Tibial nerve (tissue), 4 donors: ENCODE results near the gene FMC1. TPM values are rescaled to one million over a fixed set of nuclear protein-coding genes. Genes with fewer than 3 reads are reported as not detected.
A peak's percentile ranks its signal among the peaks of the same experiment; 100 is the strongest.

ENCODE experiments used
- DNase-seq, 2 donors: peaks; one replicate each; pipeline ENCODE4 v3.0.0-alpha.2; 2019; ENCODE audit warnings: low spot score in 2 of 2
- H3K27ac ChIP-seq, 4 donors: fragments of 200-600 bp; sonication (generic) in 3 of 4; one replicate each; pipeline ENCODE4 v1.5.1; 2017 to 2019; ENCODE audit warnings: mild to moderate bottlenecking in 1 of 4
- H3K27me3 ChIP-seq, 2 donors: fragments of 200-600 bp; sonication (generic) in 1 of 2; one replicate each; pipeline versions ENCODE4 v1.5.1 to v1.6.0; 2017 to 2019
- H3K36me3 ChIP-seq, 3 donors: fragments of 200-600 bp; sonication (generic); one replicate each; pipeline ENCODE4 v1.5.1; 2018 to 2019
- H3K4me1 ChIP-seq, 4 donors: fragments of 200-600 bp; sonication (generic) in 3 of 4; one replicate each; pipeline ENCODE4 v1.5.1; 2017 to 2019
- H3K4me3 ChIP-seq, 4 donors: fragments of 200-600 bp; sonication (generic) in 3 of 4; one replicate each; pipeline ENCODE4 v1.5.1; 2017 to 2019; ENCODE audit warnings: mild to moderate bottlenecking in 1 of 4, moderate library complexity in 1 of 4
- H3K9me3 ChIP-seq, 4 donors: fragments of 200-600 bp; sonication (generic) in 3 of 4; one replicate each; pipeline ENCODE4 v1.5.1; 2017 to 2019
- CTCF ChIP-seq, 5 experiments: fragments of 200-600 bp in 3 of 5; fragments of 450-650 bp in 2 of 5; sonication (generic) in 3 of 5; IDR thresholded peaks; one replicate each; pipeline ENCODE4 v1.5.1; 2016 to 2019; ENCODE audit warnings: antibody characterized with exemption in 5 of 5, mild to moderate bottlenecking in 3 of 5, moderate library complexity in 2 of 5
- EP300 ChIP-seq, 2 donors: sonication (generic); formaldehyde crosslinking; IDR thresholded peaks; one replicate each; pipeline ENCODE4 v1.6.1; 2017; ENCODE audit warnings: antibody characterized with exemption in 2 of 2, mild to moderate bottlenecking in 1 of 2
- POLR2A ChIP-seq, 2 donors: fragments of 450-650 bp; IDR thresholded peaks; one replicate each; pipeline ENCODE4 v1.6.1; 2017; ENCODE audit warnings: antibody characterized with exemption in 2 of 2, mild to moderate bottlenecking in 2 of 2, moderate library complexity in 2 of 2
- WGBS, 2 donors: methylation state at CpG; one replicate each; pipeline ENCODE4 v1.1.5; 2018; 5-methylcytosine and 5-hydroxymethylcytosine counted together
- total RNA-seq, 4 donors: library from RNA; depleted of rRNA; stranded (reverse); fragments of >200 nt; gene quantifications; one replicate each; pipeline ENCODE4 v1.1.0, GENCODE V29; 2016

The FMC1 gene, protein sequence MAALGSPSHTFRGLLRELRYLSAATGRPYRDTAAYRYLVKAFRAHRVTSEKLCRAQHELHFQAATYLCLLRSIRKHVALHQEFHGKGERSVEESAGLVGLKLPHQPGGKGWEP
- total RNA-seq = 1 to 10 TPM; 5.9 to 8.6 (median 7.5) TPM

DNA sequence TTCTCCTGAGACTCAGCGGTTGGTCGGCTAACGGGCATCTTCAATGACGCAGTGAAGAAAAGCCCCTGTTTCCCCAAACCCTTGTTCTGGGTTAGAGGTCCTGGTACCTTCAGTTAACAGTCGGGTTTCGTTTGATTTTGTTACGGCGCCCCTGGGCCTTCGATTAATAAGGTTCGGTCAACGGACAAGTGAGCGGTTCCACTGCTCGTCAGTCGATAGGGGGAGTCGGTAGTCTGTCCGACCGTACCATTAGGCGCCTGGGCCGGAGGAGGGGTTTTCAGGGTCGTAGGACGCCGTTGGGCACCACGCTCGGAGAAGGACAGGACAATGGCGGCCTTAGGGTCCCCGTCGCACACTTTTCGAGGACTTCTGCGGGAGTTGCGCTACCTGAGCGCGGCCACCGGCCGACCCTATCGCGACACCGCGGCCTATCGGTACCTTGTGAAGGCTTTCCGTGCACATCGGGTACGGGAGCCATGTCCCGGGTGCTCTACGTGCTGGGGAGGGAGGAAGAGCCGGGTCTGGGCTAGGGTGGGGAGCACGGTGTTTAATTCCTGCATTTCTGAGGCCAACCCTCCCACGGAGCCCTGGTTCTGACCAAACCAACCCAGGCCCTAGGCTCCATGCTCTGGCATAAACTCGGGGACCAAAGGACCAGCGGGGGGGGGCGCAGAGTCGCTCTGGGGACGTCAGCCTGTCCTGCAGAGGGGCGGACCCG lies at the start of gene FMC1:
Gene FMC1 (plus strand): TSS at position 280 of the 718 bp plus-strand sequence. CDS start 48 bp downstream, at position 328.
- Histone ChIP-seq H3K27ac (peak within 1 kb of the TSS; percentile 98 to 100 (median 100)), H3K4me3 (peak within 1 kb of the TSS; percentile 80 to 94 (median 86)), H3K27me3 (no peaks in the 10 kb centered on the region), H3K9me3 (peaks cover 0 to 9% (median 0%) of the 10 kb centered on the region in 4 donors), H3K4me1 (peaks cover 0 to 17% (median 12%) of the 10 kb centered on the region in 4 donors), H3K36me3 (peaks cover 0 to 10% (median 0%) of the 10 kb centered on the region in 3 donors)
- DNase-seq = peak; percentile 88 to 89
- WGBS, 2 donors = 0 to 1% methylated on average over 50 to 53 of the region's 54 CpGs
- TF ChIP-seq CTCF (IDR thresholded peaks at IDR 0.05) (peak; percentile 37 to 83 (median 55)), EP300 (IDR thresholded peaks at IDR 0.05) (peak in 1 of 2 donors; percentile 96), POLR2A (IDR thresholded peaks at IDR 0.05) (peak; percentile 88 to 92)

DNA sequence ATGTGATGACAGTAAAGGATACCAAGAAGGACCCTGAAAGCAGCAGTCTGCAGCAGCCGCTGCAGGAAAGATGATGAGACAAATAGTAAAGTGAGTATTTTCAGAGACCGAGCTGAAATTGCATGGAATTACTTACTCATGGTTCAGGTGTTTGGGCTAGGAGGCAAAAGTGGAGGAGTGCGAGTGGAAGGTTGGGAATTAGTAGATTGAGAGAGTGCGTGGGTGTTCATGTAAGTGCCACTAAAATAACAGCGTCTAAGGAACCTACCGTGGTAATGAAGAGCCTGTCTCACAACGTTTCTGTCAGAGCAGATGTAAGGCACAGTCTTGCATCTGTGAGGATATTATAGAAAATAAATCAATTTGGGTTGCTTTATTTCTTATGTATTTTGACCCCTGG lies 48.3 kb upstream of the FMC1 start:
- 90% methylated on average over 7 of the region's 7 CpGs for WGBS, 2 donors
- DNase-seq = no peak
- H3K36me3 ChIP-seq = peaks cover 0 to 65% (median 0%) of the 10 kb centered on the region in 3 donors
- H3K9me3 ChIP-seq = no peaks in the 10 kb centered on the region
- H3K4me1 ChIP-seq = no peaks in the 10 kb centered on the region
- H3K27me3 ChIP-seq = no peaks in the 10 kb centered on the region
- TF ChIP-seq POLR2A (IDR thresholded peaks at IDR 0.05) (no peak), EP300 (IDR thresholded peaks at IDR 0.05) (no peak), CTCF (IDR thresholded peaks at IDR 0.05) (no peak)
- H3K4me3 ChIP-seq = no peak overlapping the region
- H3K27ac ChIP-seq = no peak overlapping the region

DNA sequence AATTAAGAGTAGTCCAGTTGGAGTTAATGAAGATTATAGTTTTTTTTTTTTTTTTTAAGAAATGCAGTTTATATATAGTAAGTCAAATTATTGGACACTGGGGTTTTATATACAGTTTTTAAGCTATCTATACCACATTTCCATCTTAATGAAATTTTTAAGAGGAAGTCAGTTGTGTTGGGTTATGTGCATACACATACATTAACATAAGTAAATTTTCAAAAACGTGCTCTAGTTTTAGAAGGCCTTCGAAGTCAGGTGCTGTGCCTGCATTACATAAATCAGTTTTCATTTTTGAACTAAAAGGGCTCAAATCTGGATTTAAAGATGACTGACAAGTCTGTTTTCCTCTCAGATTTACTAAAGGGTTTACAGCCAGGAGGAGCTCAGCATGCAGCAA lies 47.6 kb upstream of the FMC1 start:
- peaks cover 0 to 69% (median 0%) of the 10 kb centered on the region in 3 donors for H3K36me3 ChIP-seq
- no peaks in the 10 kb centered on the region for H3K4me1 ChIP-seq
- WGBS, 2 donors = 91 to 93% methylated on average over 2 of the region's 2 CpGs
- no peak overlapping the region for H3K27ac ChIP-seq
- H3K9me3 ChIP-seq = no peaks in the 10 kb centered on the region
- TF ChIP-seq POLR2A (IDR thresholded peaks at IDR 0.05) = no peak
- no peak for TF ChIP-seq CTCF (IDR thresholded peaks at IDR 0.05)
- no peak for TF ChIP-seq EP300 (IDR thresholded peaks at IDR 0.05)
- DNase-seq = no peak
- H3K27me3 ChIP-seq = no peaks in the 10 kb centered on the region
- H3K4me3 ChIP-seq = no peak overlapping the region

DNA sequence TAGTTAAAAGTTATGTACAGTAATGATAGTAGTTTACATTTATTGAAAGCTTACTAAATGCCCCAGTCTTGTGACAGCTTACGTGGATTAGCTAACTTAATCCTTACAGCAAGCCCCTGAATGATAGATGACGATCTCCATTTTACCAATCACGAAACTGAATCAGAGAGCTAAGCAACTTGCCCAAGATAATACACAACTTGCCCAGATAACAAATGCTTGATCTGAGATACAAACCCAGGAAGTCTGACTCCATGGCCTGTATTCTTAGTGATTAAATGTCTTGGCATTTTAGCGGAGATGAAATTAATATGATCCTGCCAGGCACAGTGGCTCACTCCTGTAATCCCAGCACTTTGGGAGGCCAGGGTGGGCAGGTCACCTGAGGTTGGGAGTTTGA lies 46.9 kb upstream of the FMC1 start:
- H3K4me1 ChIP-seq = no peaks in the 10 kb centered on the region
- peaks cover 0 to 71% (median 0%) of the 10 kb centered on the region in 3 donors for H3K36me3 ChIP-seq
- H3K4me3 ChIP-seq = no peak overlapping the region
- no peak for DNase-seq
- TF ChIP-seq CTCF (IDR thresholded peaks at IDR 0.05) (no peak), POLR2A (IDR thresholded peaks at IDR 0.05) (no peak), EP300 (IDR thresholded peaks at IDR 0.05) (no peak)
- H3K27ac ChIP-seq = no peak overlapping the region
- WGBS, 2 donors = 96% methylated on average over 4 of the region's 4 CpGs
- no peaks in the 10 kb centered on the region for H3K27me3 ChIP-seq
- no peaks in the 10 kb centered on the region for H3K9me3 ChIP-seq

- no peak overlapping the region for H3K27ac ChIP-seq
- H3K27me3 ChIP-seq = no peaks in the 10 kb centered on the region
- H3K36me3 ChIP-seq = peaks cover 0 to 66% (median 0%) of the 10 kb centered on the region in 3 donors
- no peaks in the 10 kb centered on the region for H3K9me3 ChIP-seq
- TF ChIP-seq EP300 (IDR thresholded peaks at IDR 0.05) = no peak
- no peak for TF ChIP-seq CTCF (IDR thresholded peaks at IDR 0.05)
- TF ChIP-seq POLR2A (IDR thresholded peaks at IDR 0.05) = no peak
- no peaks in the 10 kb centered on the region for H3K4me1 ChIP-seq
- WGBS, 2 donors = 92 to 97% methylated on average over 6 of the region's 6 CpGs
- no peak overlapping the region for H3K4me3 ChIP-seq
- DNase-seq = no peak
These were observed 46.1 kb upstream of the FMC1 start for GRCh38 chr7:139294951-139295575.
